GM18867 (cell line): ENCODE data around the gene SLC16A8.
"Not testable (repeated sequence)": the region's sequence is repeated elsewhere in the genome, so short reads cannot be mapped to it uniquely, and the experiment has no call there.

Source experiments
- ATAC-seq: cut with Tn5 transposase; IDR thresholded peaks from one replicate; pipeline ENCODE4 v1.9.1; 2021; ENCODE audit warnings: mild to moderate bottlenecking, moderate library complexity; ENCODE audit not compliant: unreplicated experiment

Gene SLC16A8

DNA sequence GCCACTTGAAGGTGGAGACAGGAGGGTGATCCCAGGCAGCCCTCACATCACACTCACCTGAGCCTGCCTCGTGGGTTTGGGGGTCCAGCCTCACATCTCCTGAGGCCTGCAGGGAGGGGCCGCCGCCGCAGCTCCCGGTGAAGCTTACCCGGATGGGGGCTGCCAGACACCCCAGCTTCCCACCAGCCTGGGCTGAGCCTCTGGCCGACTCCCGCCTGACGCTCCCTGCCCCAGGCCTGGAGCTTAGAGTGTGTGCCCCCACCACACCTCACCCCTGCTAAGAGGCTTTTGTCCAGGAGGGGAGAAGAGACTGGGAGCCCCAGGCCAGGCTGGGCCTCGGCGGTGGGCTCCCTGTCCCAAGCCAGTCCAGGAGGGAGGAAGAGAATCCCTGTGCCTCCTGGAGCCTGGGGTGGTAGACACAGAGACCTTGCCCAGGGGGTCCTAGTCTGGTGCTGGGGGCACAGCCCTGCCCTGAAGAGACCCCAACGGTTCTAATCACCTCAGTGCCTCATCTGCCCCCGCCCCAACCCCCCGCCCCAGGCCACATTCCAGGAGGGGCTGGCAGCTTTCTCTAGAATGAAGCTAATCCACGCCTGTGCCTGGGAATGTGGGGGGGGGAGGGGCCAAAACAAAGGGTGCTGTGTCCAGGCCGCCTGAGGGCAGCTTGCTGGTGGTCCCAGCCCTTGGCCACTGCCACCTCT is at the start of gene SLC16A8:
Gene SLC16A8, minus strand, starts transcription at position 254 of the 701 bp plus-strand sequence. CDS start 1,311 bp downstream, outside the sequence.
- ATAC-seq = no peak

GRCh38 chr22:38133331-38133730 is 49.3 kb upstream of the SLC16A8 start:
- ATAC-seq = no peak

- ATAC-seq = no peak
Measured at GRCh38 chr22:38132794-38133193, 48.8 kb upstream of the SLC16A8 start.

- no peak for ATAC-seq
Measured at GRCh38 chr22:38132136-38132535, 48.2 kb upstream of the SLC16A8 start.

- ATAC-seq = no peak
Measured at GRCh38 chr22:38131399-38131798, 47.4 kb upstream of the SLC16A8 start.

DNA sequence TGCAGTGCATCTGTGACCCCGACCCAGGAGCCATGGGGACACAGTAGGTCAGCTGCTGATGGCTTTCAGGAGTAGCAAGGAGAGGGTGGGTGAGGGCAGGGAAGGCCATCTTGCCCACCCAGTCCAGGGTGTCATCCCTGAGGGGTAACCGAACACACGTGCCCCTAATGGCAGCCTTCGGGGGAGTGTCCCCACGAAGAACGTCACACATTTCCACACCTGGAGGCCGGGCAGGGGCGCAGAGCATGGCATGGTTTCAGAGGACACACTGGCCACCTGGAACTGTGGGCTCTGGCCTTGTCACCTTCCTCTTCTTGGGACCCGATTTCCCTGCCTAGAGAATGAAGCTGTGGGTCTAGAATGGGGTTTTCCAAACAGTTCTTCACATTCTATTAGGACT is 45.9 kb upstream of the SLC16A8 start:
- no peak for ATAC-seq

GRCh38 chr22:38129021-38129420 is 45.0 kb upstream of the SLC16A8 start:
- no peak for ATAC-seq

DNA sequence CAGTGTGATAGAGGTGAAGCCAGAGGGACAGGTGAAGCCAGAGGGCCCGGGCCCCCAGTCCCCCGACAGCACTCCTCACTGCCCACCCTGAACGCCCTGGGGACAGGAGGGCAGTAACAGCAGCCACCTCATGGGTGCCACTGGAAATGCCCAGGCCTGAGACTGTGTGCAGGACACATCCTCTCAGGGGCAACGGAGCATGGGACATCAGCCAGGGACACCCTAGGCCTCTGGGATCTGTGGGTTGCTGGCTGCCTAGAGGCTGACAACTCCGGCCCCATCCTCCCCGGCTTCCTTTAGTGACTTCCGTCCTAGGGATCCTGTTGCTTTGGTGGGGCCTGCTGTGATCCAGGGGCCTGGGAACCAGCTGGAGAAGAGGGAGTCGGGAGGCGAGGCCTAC is 43.9 kb upstream of the SLC16A8 start:
- no peak for ATAC-seq

- no peak for ATAC-seq
Measured at GRCh38 chr22:38126928-38127668, 43.1 kb upstream of the SLC16A8 start.

DNA sequence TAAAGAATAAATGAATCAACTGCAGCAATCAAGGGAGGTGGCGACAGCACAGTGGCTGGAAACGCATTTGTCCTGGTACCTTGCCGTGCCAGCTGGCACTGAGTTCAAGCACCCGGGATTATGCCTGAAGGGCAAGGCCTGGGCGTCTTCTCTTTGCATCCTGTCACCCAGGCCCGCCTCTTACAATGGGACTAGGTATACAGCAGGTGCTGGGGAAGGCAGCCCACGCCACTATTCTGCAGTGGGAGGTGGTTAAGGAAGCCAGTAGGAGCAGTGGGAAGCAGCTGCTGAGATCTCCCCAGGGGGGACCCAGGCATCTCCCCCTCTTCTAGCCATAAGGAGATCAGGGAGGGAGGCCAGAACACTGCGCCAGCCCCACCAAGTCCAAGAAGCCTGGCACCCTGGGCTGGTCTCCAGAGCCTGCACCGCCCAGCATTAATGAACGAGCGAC is 41.8 kb upstream of the SLC16A8 start:
- no peak for ATAC-seq

DNA sequence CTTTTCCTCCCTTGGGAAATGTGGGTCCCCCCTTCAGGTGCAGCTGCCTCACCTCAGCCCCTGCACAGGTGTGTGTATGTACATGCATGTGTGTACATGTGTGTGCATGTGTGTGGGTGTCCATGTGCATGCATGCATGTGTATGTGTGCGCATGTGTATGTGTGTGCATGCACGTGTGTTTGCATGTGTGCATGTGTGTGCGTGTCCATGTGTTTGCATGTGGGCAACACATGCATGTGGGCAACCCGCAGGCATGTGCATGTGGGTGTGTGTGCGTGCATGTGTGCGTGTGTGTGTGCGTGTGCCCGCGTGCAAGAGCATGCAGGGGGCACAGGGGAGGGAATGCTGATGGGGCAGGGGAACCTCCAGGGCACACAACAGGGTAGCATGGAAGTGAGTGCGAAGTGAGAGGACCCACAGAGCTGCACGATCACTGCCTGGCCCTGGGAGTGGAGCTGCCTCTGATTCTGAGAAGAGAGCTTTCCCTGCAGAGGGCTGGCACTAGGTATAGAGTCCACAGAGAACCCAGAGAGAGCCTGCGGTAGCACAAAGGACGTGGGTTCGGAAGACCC is 41.1 kb upstream of the SLC16A8 start:
- no peak for ATAC-seq

DNA sequence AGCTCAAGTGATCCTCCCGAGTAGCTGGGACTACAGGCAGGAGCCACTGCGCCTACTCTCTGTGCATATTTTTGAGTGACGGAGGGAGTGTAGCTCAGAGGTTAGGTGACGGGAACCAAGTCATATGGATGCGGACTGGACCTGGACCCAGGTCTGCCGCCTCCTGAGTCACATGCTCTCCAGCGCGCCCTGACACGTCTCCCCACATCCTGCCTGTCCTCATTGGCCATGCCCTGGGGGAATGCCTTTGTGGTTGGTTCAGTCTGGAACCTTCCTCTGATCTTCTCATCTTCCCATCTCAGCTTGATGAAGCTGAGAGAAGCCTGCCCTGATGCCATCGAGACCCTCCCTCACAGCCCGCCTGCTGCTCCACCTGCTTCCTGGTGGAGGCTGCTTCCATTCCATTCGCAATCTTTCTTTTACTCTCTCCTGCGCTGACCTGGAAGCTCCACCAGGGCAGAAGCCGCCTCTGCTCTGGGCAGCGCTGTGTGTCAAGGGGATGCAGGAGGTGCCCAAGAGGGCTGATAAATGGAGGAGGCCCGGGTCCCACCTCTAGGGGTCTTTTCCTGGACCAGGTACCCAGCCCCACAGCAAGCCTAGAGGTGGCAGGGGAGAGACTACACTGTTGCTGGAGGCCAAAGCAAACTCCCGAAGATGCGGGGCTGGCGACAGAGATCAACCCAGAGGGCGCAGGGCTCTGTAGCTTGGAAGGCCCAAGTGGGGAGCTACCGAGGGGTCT is 40.4 kb upstream of the SLC16A8 start:
- ATAC-seq = no peak

GRCh38 chr22:38122616-38123015 is 38.6 kb upstream of the SLC16A8 start:
- ATAC-seq = no peak

GRCh38 chr22:38120359-38121110 is 36.6 kb upstream of the SLC16A8 start:
- no peak for ATAC-seq

- not testable (repeated sequence) for ATAC-seq
Measured at GRCh38 chr22:38118747-38119146, 34.8 kb upstream of the SLC16A8 start.

DNA sequence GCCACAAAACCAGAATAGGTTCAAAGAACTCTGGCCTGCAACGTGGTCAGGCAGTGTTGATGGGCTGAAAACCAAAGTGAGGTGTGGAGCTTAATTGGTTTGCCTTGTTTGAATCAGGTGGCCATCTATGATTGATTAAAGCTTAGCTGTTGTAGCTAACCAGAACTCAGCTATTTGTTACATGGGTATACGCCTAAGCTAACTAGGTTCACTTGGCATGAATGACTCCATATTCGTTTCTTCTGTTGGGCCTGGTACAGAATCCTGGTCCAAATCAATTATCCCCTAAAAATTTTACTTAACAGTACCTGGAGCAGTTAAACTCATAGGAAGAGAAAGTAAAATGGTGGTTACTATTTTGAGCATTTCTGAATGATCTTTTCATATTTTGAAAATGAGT is 34.2 kb upstream of the SLC16A8 start:
- no peak for ATAC-seq

- not testable (repeated sequence) for ATAC-seq
Measured at GRCh38 chr22:38117556-38117955, 33.6 kb upstream of the SLC16A8 start.

DNA sequence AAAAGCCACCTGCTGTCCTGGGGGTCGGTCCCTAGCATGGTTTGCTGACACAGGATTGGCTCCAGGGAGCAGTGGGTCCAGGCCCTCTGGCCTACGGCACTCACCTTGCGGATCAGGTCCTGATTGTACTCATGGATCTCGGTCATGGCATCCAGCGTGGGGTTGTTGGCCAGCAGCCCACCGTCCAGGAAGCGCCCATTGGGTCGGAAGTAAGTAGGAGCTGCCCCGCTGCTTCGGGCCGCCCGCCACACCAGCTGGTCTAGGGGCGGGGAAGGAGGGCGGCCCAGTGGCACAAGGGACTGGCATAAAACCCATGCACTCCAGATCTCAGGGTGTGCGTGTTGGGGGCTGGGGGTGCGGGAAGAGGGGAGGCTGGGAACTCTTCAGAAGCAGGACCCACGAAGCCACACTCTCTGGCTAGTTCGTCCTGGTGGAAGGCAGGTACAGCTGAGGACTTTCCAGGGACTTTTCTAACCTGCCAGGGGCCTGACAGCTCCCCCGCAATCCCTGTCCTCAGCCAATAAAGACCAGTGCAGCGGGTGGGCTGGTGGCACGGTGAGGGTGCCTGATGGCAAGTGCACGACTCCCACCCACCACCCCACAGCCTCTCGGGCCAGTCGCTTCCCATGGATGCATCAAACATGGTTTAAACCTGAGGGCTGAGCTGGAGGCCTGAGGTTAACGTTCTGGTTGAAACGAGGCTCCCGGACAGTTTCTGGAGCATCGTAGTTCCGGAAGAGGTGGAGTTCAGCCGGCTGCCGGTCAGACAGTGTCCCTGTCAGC is 31.6 kb upstream of the SLC16A8 start:
- ATAC-seq = no peak

GRCh38 chr22:38114484-38115398 is 30.8 kb upstream of the SLC16A8 start:
- no peak for ATAC-seq
